HG02885 (cell line): Measurements from ENCODE around the gene DNAL1.
"Not testable (repeated sequence)": the region's sequence is repeated elsewhere in the genome, so short reads cannot be mapped to it uniquely, and the experiment has no call there.

Source experiments
- ATAC-seq: cut with Tn5 transposase; IDR thresholded peaks from one replicate; pipeline ENCODE4 v1.9.1; 2021; ENCODE audit warnings: mild to moderate bottlenecking; ENCODE audit not compliant: unreplicated experiment, poor library complexity

Gene DNAL1

GRCh38 chr14:73696466-73697400 is 51.9 kb downstream of the DNAL1 start:
- peak; percentile 86 for ATAC-seq

GRCh38 chr14:73700325-73700724 is 55.5 kb downstream of the DNAL1 start:
- ATAC-seq = no peak

- not testable (repeated sequence) for ATAC-seq
Measured at GRCh38 chr14:73708076-73708475, 63.3 kb downstream of the DNAL1 start.

- no peak for ATAC-seq
Measured at GRCh38 chr14:73709904-73710469, 65.2 kb downstream of the DNAL1 start.

- ATAC-seq = no peak
Measured at GRCh38 chr14:73710737-73711136, 66.0 kb downstream of the DNAL1 start.

- ATAC-seq = no peak
Measured at GRCh38 chr14:73712071-73712506, 67.3 kb downstream of the DNAL1 start.

- ATAC-seq = no peak
Measured at GRCh38 chr14:73712540-73713180, 67.9 kb downstream of the DNAL1 start.

- no peak for ATAC-seq
Measured at GRCh38 chr14:73713206-73713802, 68.5 kb downstream of the DNAL1 start.

- peak; percentile 73 for ATAC-seq
Measured at GRCh38 chr14:73713803-73714655, 69.2 kb downstream of the DNAL1 start, which contains the start of gene PNMA1. TSS of gene PNMA1 (minus strand) at chr14:73714384. CDS start at chr14:73713639, 745 bp downstream.

- ATAC-seq = peak; percentile 3
Measured at GRCh38 chr14:73714656-73715081, 69.9 kb downstream of the DNAL1 start.

GRCh38 chr14:73715707-73716106 is 70.9 kb downstream of the DNAL1 start:
- ATAC-seq = no peak

GRCh38 chr14:73717266-73717665 is 72.5 kb downstream of the DNAL1 start:
- ATAC-seq = no peak

GRCh38 chr14:73717711-73718417 is 73.1 kb downstream of the DNAL1 start:
- no peak for ATAC-seq

- no peak for ATAC-seq
Measured at GRCh38 chr14:73718418-73719251, 73.8 kb downstream of the DNAL1 start.

GRCh38 chr14:73719361-73719760 is 74.6 kb downstream of the DNAL1 start:
- no peak for ATAC-seq

GRCh38 chr14:73719791-73720190 is 75.0 kb downstream of the DNAL1 start:
- ATAC-seq = no peak

GRCh38 chr14:73720636-73721035 is 75.8 kb downstream of the DNAL1 start:
- no peak for ATAC-seq

- no peak for ATAC-seq
Measured at GRCh38 chr14:73721101-73721821, 76.5 kb downstream of the DNAL1 start.
